ENCODE data around the gene SLC39A6.
"Not testable (repeated sequence)": the region's sequence is repeated elsewhere in the genome, so short reads cannot be mapped to it uniquely, and the experiment has no call there.

SLC39A6 gene

GRCh38 chr18:36129300-36130038 lies at the start of gene SLC39A6, which contains the start of gene ELP2:
SLC39A6 (minus strand) TSS chr18:36129340; CDS start chr18:36127007, 2,333 bp downstream.
ELP2 (plus strand) TSS chr18:36129899; CDS start chr18:36129934, 35 bp downstream.
- DNase-seq = peak; percentile 96

GRCh38 chr18:36177913-36178312 lies 48.8 kb upstream of the SLC39A6 start:
- DNase-seq = no peak

GRCh38 chr18:36176711-36177110 lies 47.6 kb upstream of the SLC39A6 start:
- DNase-seq = no peak

GRCh38 chr18:36176177-36176584 lies 47.0 kb upstream of the SLC39A6 start:
- no peak for DNase-seq

GRCh38 chr18:36175481-36175880 lies 46.3 kb upstream of the SLC39A6 start:
- no peak for DNase-seq

- no peak for DNase-seq
Observed at GRCh38 chr18:36169938-36170337, 40.8 kb upstream of the SLC39A6 start.

GRCh38 chr18:36168296-36168695 lies 39.2 kb upstream of the SLC39A6 start:
- not testable (repeated sequence) for DNase-seq

- no peak for DNase-seq
Observed at GRCh38 chr18:36167692-36168218, 38.6 kb upstream of the SLC39A6 start.

GRCh38 chr18:36162981-36163380 lies 33.8 kb upstream of the SLC39A6 start:
- DNase-seq = no peak

- DNase-seq = no peak
Observed at GRCh38 chr18:36160959-36161371, 31.8 kb upstream of the SLC39A6 start.

GRCh38 chr18:36158266-36158867 lies 29.2 kb upstream of the SLC39A6 start:
- no peak for DNase-seq

GRCh38 chr18:36157441-36157840 lies 28.3 kb upstream of the SLC39A6 start:
- DNase-seq = no peak

GRCh38 chr18:36155851-36156757 lies 27.0 kb upstream of the SLC39A6 start:
- no peak for DNase-seq

GRCh38 chr18:36153771-36154170 lies 24.6 kb upstream of the SLC39A6 start:
- no peak for DNase-seq

GRCh38 chr18:36153203-36153602 lies 24.1 kb upstream of the SLC39A6 start:
- no peak for DNase-seq

- DNase-seq = no peak
Observed at GRCh38 chr18:36152781-36153180, 23.6 kb upstream of the SLC39A6 start.

GRCh38 chr18:36149514-36150289 lies 20.6 kb upstream of the SLC39A6 start:
- no peak for DNase-seq

- no peak for DNase-seq
Observed at GRCh38 chr18:36143391-36143790, 14.3 kb upstream of the SLC39A6 start.

GRCh38 chr18:36142751-36143150 lies 13.6 kb upstream of the SLC39A6 start:
- DNase-seq = no peak

GRCh38 chr18:36141576-36141975 lies 12.4 kb upstream of the SLC39A6 start:
- no peak for DNase-seq

GRCh38 chr18:36139245-36139644 lies 10.1 kb upstream of the SLC39A6 start:
- DNase-seq = no peak

- no peak for DNase-seq
Observed at GRCh38 chr18:36135264-36135663, 6.1 kb upstream of the SLC39A6 start.

Measured in activated CD4-positive, alpha-beta T cell treated with anti-CD3 and anti-CD28 coated beads, Interleukin-2, amount 50 U/mL, for 1 hour (primary cell).